Measurements from ENCODE around the gene WDR45.

- TF ChIP-seq CTCF (IDR thresholded peaks at IDR 0.05), result no peak
- TF ChIP-seq ZFX (IDR thresholded peaks at IDR 0.05; ENCODE audit: borderline replicate concordance), result no peak
Observed at GRCh38 chrX:49029876-49030275, 49.8 kb downstream of the WDR45 start.
